ENCODE measurements around the gene NOTCH2.

The NOTCH2 gene

GRCh38 chr1:119975006-119975405, 94.5 kb downstream of the NOTCH2 start:
- H3K36me3 ChIP-seq (replicated peaks), result peaks cover under 1% of the 10 kb centered on the region; the same call in 1 of the 2 replicates
- in situ Hi-C loops (cut with MboI; ENCODE audit: low sequenced_read_pairs), result no loop called here
- no peak overlapping the region for H3K4me3 ChIP-seq
- no peak for DNase-seq (ENCODE audit: low spot score in 2 of 2)
- H3K4me1 ChIP-seq, result no peaks in the 10 kb centered on the region
- no peaks in the 10 kb centered on the region for H3K9me3 ChIP-seq
- no peaks in the 10 kb centered on the region for H3K27me3 ChIP-seq (ENCODE audit: low read depth)

- no peak for DNase-seq (ENCODE audit: low spot score in 2 of 2)
- no peak overlapping the region for H3K4me3 ChIP-seq
- H3K36me3 ChIP-seq (replicated peaks), result peaks cover 7% of the 10 kb centered on the region
- no peaks in the 10 kb centered on the region for H3K9me3 ChIP-seq
- H3K4me1 ChIP-seq, result no peaks in the 10 kb centered on the region
- in situ Hi-C loops (cut with MboI; ENCODE audit: low sequenced_read_pairs), result no loop called here
- no peaks in the 10 kb centered on the region for H3K27me3 ChIP-seq (ENCODE audit: low read depth)
These were observed 95.4 kb downstream of the NOTCH2 start for GRCh38 chr1:119974013-119974412.

GRCh38 chr1:119971710-119972570, 97.5 kb downstream of the NOTCH2 start:
- no peak overlapping the region for H3K4me3 ChIP-seq
- no peaks in the 10 kb centered on the region for H3K27me3 ChIP-seq (ENCODE audit: low read depth)
- no peaks in the 10 kb centered on the region for H3K9me3 ChIP-seq
- H3K36me3 ChIP-seq (replicated peaks), result peaks cover 25% of the 10 kb centered on the region
- no peak for DNase-seq (ENCODE audit: low spot score in 2 of 2)
- in situ Hi-C loops (cut with MboI; ENCODE audit: low sequenced_read_pairs), result no loop called here
- no peaks in the 10 kb centered on the region for H3K4me1 ChIP-seq

GRCh38 chr1:119968601-119969000, 100.9 kb downstream of the NOTCH2 start:
- no peaks in the 10 kb centered on the region for H3K4me1 ChIP-seq
- no peaks in the 10 kb centered on the region for H3K27me3 ChIP-seq (ENCODE audit: low read depth)
- no peak for DNase-seq (ENCODE audit: low spot score in 2 of 2)
- in situ Hi-C loops (cut with MboI; ENCODE audit: low sequenced_read_pairs), result no loop called here
- H3K36me3 ChIP-seq (replicated peaks), result peaks cover 55% of the 10 kb centered on the region
- no peak overlapping the region for H3K4me3 ChIP-seq
- no peaks in the 10 kb centered on the region for H3K9me3 ChIP-seq

- H3K27me3 ChIP-seq (ENCODE audit: low read depth), result no peaks in the 10 kb centered on the region
- DNase-seq (ENCODE audit: low spot score in 2 of 2), result peak; percentile 10 to 80
- in situ Hi-C loops (cut with MboI; ENCODE audit: low sequenced_read_pairs), result no loop called here
- no peaks in the 10 kb centered on the region for H3K4me1 ChIP-seq
- no peaks in the 10 kb centered on the region for H3K9me3 ChIP-seq
- H3K36me3 ChIP-seq (replicated peaks), result peaks cover 60% of the 10 kb centered on the region
- H3K4me3 ChIP-seq, result no peak overlapping the region
These were observed 101.4 kb downstream of the NOTCH2 start for GRCh38 chr1:119968068-119968492.

GRCh38 chr1:119966681-119967080, 102.8 kb downstream of the NOTCH2 start:
- no peaks in the 10 kb centered on the region for H3K9me3 ChIP-seq
- in situ Hi-C loops (cut with MboI; ENCODE audit: low sequenced_read_pairs), result no loop called here
- no peak for DNase-seq (ENCODE audit: low spot score in 2 of 2)
- H3K4me1 ChIP-seq, result no peaks in the 10 kb centered on the region
- H3K27me3 ChIP-seq (ENCODE audit: low read depth), result no peaks in the 10 kb centered on the region
- H3K36me3 ChIP-seq (replicated peaks), result peaks cover 66% of the 10 kb centered on the region
- H3K4me3 ChIP-seq, result no peak overlapping the region

GRCh38 chr1:119966020-119966419, 103.4 kb downstream of the NOTCH2 start:
- in situ Hi-C loops (cut with MboI; ENCODE audit: low sequenced_read_pairs), result no loop called here
- Histone ChIP-seq H3K9me3 (no peaks in the 10 kb centered on the region), H3K36me3 (replicated peaks) (peaks cover 67% of the 10 kb centered on the region), H3K4me3 (no peak overlapping the region), H3K4me1 (no peaks in the 10 kb centered on the region), H3K27me3 (ENCODE audit: low read depth) (no peaks in the 10 kb centered on the region)
- DNase-seq (ENCODE audit: low spot score in 2 of 2), result no peak

- no peaks in the 10 kb centered on the region for H3K4me1 ChIP-seq
- DNase-seq (ENCODE audit: low spot score in 2 of 2), result no peak
- H3K36me3 ChIP-seq (replicated peaks), result peaks cover 64% of the 10 kb centered on the region
- in situ Hi-C loops (cut with MboI; ENCODE audit: low sequenced_read_pairs), result no loop called here
- H3K9me3 ChIP-seq, result no peaks in the 10 kb centered on the region
- H3K27me3 ChIP-seq (ENCODE audit: low read depth), result no peaks in the 10 kb centered on the region
- no peak overlapping the region for H3K4me3 ChIP-seq
These were observed 104.6 kb downstream of the NOTCH2 start for GRCh38 chr1:119964673-119965363.

GRCh38 chr1:119962296-119962968, 107.0 kb downstream of the NOTCH2 start:
- Histone ChIP-seq H3K9me3 (no peaks in the 10 kb centered on the region), H3K36me3 (replicated peaks) (peaks cover 47% of the 10 kb centered on the region), H3K4me1 (no peaks in the 10 kb centered on the region), H3K27me3 (ENCODE audit: low read depth) (no peaks in the 10 kb centered on the region), H3K4me3 (no peak overlapping the region)
- DNase-seq (ENCODE audit: low spot score in 2 of 2), result no peak
- in situ Hi-C loops (cut with MboI; ENCODE audit: low sequenced_read_pairs), result no loop called here

- in situ Hi-C loops (cut with MboI; ENCODE audit: low sequenced_read_pairs), result no loop called here
- no peak for DNase-seq (ENCODE audit: low spot score in 2 of 2)
- Histone ChIP-seq H3K36me3 (replicated peaks) (peaks cover 28% of the 10 kb centered on the region), H3K4me3 (no peak overlapping the region), H3K27me3 (ENCODE audit: low read depth) (no peaks in the 10 kb centered on the region), H3K4me1 (no peaks in the 10 kb centered on the region), H3K9me3 (no peaks in the 10 kb centered on the region)
These were observed 109.0 kb downstream of the NOTCH2 start for GRCh38 chr1:119960501-119960900.

- Histone ChIP-seq H3K27me3 (ENCODE audit: low read depth) (no peaks in the 10 kb centered on the region), H3K36me3 (replicated peaks) (peaks cover 22% of the 10 kb centered on the region), H3K4me1 (no peaks in the 10 kb centered on the region), H3K4me3 (no peak overlapping the region), H3K9me3 (no peaks in the 10 kb centered on the region)
- in situ Hi-C loops (cut with MboI; ENCODE audit: low sequenced_read_pairs), result no loop called here
- DNase-seq (ENCODE audit: low spot score in 2 of 2), result no peak
These were observed 109.9 kb downstream of the NOTCH2 start for GRCh38 chr1:119959268-119960220.

GRCh38 chr1:119958223-119958622, 111.2 kb downstream of the NOTCH2 start:
- Histone ChIP-seq H3K27me3 (ENCODE audit: low read depth) (no peaks in the 10 kb centered on the region), H3K4me3 (no peak overlapping the region), H3K4me1 (no peaks in the 10 kb centered on the region), H3K9me3 (no peaks in the 10 kb centered on the region), H3K36me3 (replicated peaks) (peaks cover 20% of the 10 kb centered on the region)
- DNase-seq (ENCODE audit: low spot score in 2 of 2), result no peak
- in situ Hi-C loops (cut with MboI; ENCODE audit: low sequenced_read_pairs), result no loop called here

GRCh38 chr1:119956306-119956705, 113.2 kb downstream of the NOTCH2 start:
- in situ Hi-C loops (cut with MboI; ENCODE audit: low sequenced_read_pairs), result no loop called here
- Histone ChIP-seq H3K4me1 (no peaks in the 10 kb centered on the region), H3K9me3 (no peaks in the 10 kb centered on the region), H3K27me3 (ENCODE audit: low read depth) (no peaks in the 10 kb centered on the region), H3K36me3 (replicated peaks) (peaks cover 20% of the 10 kb centered on the region), H3K4me3 (no peak overlapping the region)
- DNase-seq (ENCODE audit: low spot score in 2 of 2), result no peak

All from HAP-1 (cell line).